ENCODE results near the gene RFX3.

Gene RFX3

DNA sequence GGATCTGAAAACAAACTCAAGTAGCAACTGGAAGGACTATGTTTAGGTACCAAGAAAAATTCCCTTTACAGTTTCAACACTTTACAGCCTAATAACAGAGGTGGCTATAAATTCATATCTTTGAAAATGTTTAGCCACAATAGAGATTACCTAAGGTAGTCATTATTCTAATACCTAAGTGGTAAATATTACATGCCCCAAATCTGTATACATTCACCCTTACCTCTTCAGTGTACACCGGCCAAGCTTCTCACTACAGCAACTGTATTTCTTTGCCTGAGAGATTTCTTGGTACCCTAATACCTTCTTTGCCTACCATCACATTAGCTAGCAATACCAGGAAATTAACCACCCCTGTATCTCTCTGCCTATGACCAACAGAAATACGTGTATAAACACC is 154.0 kb downstream of the RFX3 start:
- CTCF ChIA-PET: no interaction called here
- POLR2A ChIA-PET: no interaction called here
- no peak for DNase-seq (ENCODE audit: extremely low spot score)
- TF ChIP-seq, protein P1, sequence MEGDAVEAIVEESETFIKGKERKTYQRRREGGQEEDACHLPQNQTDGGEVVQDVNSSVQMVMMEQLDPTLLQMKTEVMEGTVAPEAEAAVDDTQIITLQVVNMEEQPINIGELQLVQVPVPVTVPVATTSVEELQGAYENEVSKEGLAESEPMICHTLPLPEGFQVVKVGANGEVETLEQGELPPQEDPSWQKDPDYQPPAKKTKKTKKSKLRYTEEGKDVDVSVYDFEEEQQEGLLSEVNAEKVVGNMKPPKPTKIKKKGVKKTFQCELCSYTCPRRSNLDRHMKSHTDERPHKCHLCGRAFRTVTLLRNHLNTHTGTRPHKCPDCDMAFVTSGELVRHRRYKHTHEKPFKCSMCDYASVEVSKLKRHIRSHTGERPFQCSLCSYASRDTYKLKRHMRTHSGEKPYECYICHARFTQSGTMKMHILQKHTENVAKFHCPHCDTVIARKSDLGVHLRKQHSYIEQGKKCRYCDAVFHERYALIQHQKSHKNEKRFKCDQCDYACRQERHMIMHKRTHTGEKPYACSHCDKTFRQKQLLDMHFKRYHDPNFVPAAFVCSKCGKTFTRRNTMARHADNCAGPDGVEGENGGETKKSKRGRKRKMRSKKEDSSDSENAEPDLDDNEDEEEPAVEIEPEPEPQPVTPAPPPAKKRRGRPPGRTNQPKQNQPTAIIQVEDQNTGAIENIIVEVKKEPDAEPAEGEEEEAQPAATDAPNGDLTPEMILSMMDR (IDR thresholded peaks at IDR 0.05; ENCODE audit: control extremely low read depth, extremely low read depth, low read depth, missing control alignments): no peak

DNA sequence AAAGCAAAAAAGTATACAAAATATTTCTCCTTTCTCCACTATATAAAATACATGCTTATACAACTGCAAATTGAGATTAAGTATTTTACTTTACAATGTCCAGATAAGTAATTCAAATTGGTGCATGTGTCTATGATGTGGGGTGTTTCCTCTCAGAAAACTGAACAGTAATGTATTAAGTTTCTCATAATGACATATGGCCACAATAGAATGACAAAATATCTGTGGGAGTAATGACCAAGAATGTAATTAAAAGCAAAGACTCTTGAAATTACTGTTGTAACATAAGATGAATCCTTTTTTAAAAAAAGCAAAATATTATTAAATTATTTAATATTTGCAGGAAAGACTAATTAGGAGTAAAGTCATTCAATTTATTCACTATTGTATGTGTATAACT is 155.1 kb downstream of the RFX3 start:
- no peak for DNase-seq (ENCODE audit: extremely low spot score)
- TF ChIP-seq, protein P1 (IDR thresholded peaks at IDR 0.05; ENCODE audit: control extremely low read depth, extremely low read depth, low read depth, missing control alignments): no peak
- ChIA-PET CTCF (no interaction called here), POLR2A (no interaction called here)

DNA sequence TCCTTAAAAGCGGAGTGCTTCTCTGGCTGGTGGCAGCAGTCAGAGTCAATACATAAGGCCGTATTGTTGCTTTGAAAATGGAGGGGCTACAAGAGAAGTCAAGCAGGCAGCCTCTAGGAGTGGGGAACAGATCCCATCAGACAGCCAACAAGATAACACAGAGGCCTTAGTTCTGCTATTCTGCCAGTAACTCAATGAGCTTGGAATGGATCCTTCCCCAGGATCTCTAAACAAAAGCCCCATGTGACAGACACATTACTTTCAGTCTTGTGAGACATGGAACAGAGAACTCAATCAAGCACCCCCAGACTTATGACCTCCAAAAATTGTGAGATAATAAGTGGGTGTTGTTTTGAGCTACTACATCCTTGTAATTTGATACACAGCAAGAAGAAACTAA is 158.6 kb downstream of the RFX3 start:
- CTCF ChIA-PET: interaction anchor here (1.0 to 1.2 kb wide), 2 partner anchors 13 to 45 kb away, joined by 4 to 5 read pairs; no protein-coding TSS in a partner anchor
- TF ChIP-seq, protein P1 (IDR thresholded peaks at IDR 0.05; ENCODE audit: control extremely low read depth, extremely low read depth, low read depth, missing control alignments): no peak
- DNase-seq (ENCODE audit: extremely low spot score): no peak
- POLR2A ChIA-PET: no interaction called here

DNA sequence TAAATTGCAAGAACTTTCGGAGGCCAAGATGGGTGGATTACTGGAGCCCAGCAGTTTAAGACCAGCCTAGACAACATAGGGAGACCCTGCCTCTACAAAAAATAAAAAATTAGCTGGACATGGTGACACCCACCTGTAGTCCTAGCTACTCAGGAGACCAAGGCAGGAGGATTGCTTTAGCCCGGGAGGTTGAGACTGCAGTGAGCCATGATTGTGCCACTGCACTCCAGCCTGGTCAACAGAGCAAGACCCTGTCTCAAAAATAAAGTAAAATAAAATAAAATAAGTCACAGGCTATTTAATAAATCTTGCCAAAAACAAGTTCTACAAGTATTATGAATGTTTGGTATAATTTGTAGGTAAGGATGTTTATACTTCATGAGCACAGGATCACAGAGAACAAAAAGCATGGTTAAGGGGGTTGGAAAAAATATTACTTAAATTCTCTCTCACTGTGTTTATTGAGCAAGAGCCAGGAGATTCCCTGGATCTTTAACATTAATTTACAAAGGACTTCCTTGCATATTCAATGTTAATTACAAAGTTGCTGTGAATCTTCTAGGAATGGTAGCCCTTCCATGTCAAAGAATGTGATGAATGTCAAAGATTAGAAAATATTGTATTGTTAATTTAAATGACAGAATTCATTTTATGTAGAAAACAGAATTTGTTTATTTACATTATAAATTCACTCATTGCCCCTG is 164.0 kb downstream of the RFX3 start:
- TF ChIP-seq, protein P1 (IDR thresholded peaks at IDR 0.05; ENCODE audit: control extremely low read depth, extremely low read depth, low read depth, missing control alignments): no peak
- ChIA-PET CTCF (interaction anchor here (1.0 kb wide), 1 partner anchor 12 kb away, joined by 3 read pairs; no protein-coding TSS in a partner anchor), POLR2A (interaction anchor here (0.9 kb wide), 1 partner anchor 16 kb away, joined by 3 read pairs; no protein-coding TSS in a partner anchor)
- DNase-seq (ENCODE audit: extremely low spot score): no peak

DNA sequence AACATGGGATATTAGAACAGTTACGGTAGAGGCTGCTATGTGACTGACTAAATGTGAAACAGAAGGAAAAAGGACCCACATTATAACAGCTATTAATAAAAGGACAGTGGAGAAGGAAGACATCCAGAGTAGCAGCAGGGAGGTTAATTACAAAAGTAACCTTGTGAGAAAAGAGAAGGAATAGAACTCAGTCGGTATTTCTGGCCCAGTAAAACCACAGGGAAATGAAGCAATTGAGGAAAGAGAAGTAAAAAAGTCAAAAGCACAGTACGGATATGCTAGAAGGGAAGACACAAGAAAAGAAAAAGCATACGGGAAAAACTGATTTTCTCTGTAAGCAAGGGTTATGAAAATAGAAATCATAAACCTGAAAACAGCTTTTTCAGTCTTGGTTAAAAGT is 164.7 kb downstream of the RFX3 start:
- ChIA-PET POLR2A (no interaction called here), CTCF (interaction anchor here (1.0 to 1.3 kb wide), 3 partner anchors 13 to 31 kb away, joined by 3 read pairs; no protein-coding TSS in a partner anchor)
- TF ChIP-seq, protein P1 (IDR thresholded peaks at IDR 0.05; ENCODE audit: control extremely low read depth, extremely low read depth, low read depth, missing control alignments): no peak
- no peak for DNase-seq (ENCODE audit: extremely low spot score)

DNA sequence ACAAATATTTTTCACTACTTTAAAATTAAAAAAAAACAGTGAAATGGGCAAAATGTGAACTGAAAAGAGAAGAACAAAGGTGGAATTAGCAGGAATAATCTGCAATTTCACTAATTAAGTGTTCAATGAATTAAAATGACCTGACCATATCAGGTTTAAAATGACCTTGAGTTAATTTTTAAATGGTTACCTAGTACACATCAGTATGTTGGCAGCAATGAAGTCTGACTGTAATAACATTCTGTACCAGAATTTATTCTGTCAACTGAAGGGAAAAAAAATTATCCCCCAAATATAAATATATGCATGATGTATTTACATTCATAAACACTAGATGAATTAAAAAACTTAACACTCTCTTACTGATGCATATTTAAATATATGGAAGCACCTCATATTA is 165.6 kb downstream of the RFX3 start:
- ChIA-PET POLR2A (no interaction called here), CTCF (interaction anchor here (1.0 to 1.3 kb wide), 2 partner anchors 19 to 30 kb away, joined by 3 read pairs; no protein-coding TSS in a partner anchor)
- TF ChIP-seq, protein P1 (IDR thresholded peaks at IDR 0.05; ENCODE audit: control extremely low read depth, extremely low read depth, low read depth, missing control alignments): no peak
- DNase-seq (ENCODE audit: extremely low spot score): no peak

Measured in GM10248 (cell line).